ENCODE results near the gene YTHDC2. TPM values are rescaled to one million over a fixed set of nuclear protein-coding genes. Genes with fewer than 3 reads are reported as not detected.
A peak's percentile ranks its signal among the peaks of the same experiment; 100 is the strongest.

The YTHDC2 gene
- total RNA-seq, 1 experiment from 2014 or later = 24.6 TPM

GRCh38 chr5:113607361-113607760 is 93.9 kb downstream of the YTHDC2 start:
- H3K36me3 Mint-ChIP-seq (ENCODE audit: insufficient read depth, unreplicated experiment) = no peaks in the 10 kb centered on the region
- intact Hi-C loops (cut with micrococcal nuclease) = loop anchor here (2.0 to 5.0 kb wide), 2 partner anchors 277 to 610 kb away; no protein-coding TSS in a partner anchor
- no peak for TF ChIP-seq CTCF (IDR thresholded peaks at IDR 0.05; ENCODE audit: unreplicated experiment)
- no peak for DNase-seq (ENCODE audit: unreplicated experiment)
- no peaks in the 10 kb centered on the region for H3K9me3 Mint-ChIP-seq (ENCODE audit: unreplicated experiment)
- POLR2A ChIA-PET = no interaction called here
- H3K4me3 Mint-ChIP-seq (ENCODE audit: unreplicated experiment) = no peak overlapping the region
- H3K27me3 Mint-ChIP-seq (ENCODE audit: insufficient read depth, unreplicated experiment) = peaks cover 2% of the 10 kb centered on the region
- H3K4me1 Mint-ChIP-seq (ENCODE audit: insufficient read depth, unreplicated experiment) = no peaks in the 10 kb centered on the region
- CTCF ChIA-PET = interaction anchor here (0.7 to 1.8 kb wide), 7 partner anchors 9 to 1329 kb away, joined by 3 to 9 read pairs (median 4); no protein-coding TSS in a partner anchor
- no TSS peak for BruUV-seq (replicated peaks)
- no peak overlapping the region for H3K27ac Mint-ChIP-seq (ENCODE audit: low read depth, unreplicated experiment)

GRCh38 chr5:113608113-113608596 is 94.7 kb downstream of the YTHDC2 start:
- intact Hi-C loops (cut with micrococcal nuclease) = loop anchor here (5.0 kb wide), 1 partner anchor 611 kb away; no protein-coding TSS in a partner anchor
- no TSS peak for BruUV-seq (replicated peaks)
- no peak for DNase-seq (ENCODE audit: unreplicated experiment)
- no peaks in the 10 kb centered on the region for H3K36me3 Mint-ChIP-seq (ENCODE audit: insufficient read depth, unreplicated experiment)
- POLR2A ChIA-PET = no interaction called here
- no peak for TF ChIP-seq CTCF (IDR thresholded peaks at IDR 0.05; ENCODE audit: unreplicated experiment)
- H3K27me3 Mint-ChIP-seq (ENCODE audit: insufficient read depth, unreplicated experiment) = peaks cover 10% of the 10 kb centered on the region
- H3K27ac Mint-ChIP-seq (ENCODE audit: low read depth, unreplicated experiment) = no peak overlapping the region
- no peaks in the 10 kb centered on the region for H3K9me3 Mint-ChIP-seq (ENCODE audit: unreplicated experiment)
- H3K4me3 Mint-ChIP-seq (ENCODE audit: unreplicated experiment) = no peak overlapping the region
- peaks cover 5% of the 10 kb centered on the region for H3K4me1 Mint-ChIP-seq (ENCODE audit: insufficient read depth, unreplicated experiment)
- CTCF ChIA-PET = interaction anchor here (0.6 to 1.8 kb wide), 10 partner anchors 10 to 1383 kb away, joined by 3 to 9 read pairs (median 4); no protein-coding TSS in a partner anchor

GRCh38 chr5:113612060-113612496 is 98.6 kb downstream of the YTHDC2 start:
- BruUV-seq (replicated peaks) = no TSS peak
- DNase-seq (ENCODE audit: unreplicated experiment) = peak; percentile 49

More at GRCh38 chr5:113612060-113612496, 98.6 kb downstream of the YTHDC2 start:
- no peak overlapping the region for H3K27ac Mint-ChIP-seq (ENCODE audit: low read depth, unreplicated experiment)
- ChIA-PET POLR2A (interaction anchor here (0.6 to 1.1 kb wide), 3 partner anchors 292 to 1486 kb away, joined by 3 to 5 read pairs (median 3); no protein-coding TSS in a partner anchor), CTCF (interaction anchor here (0.5 to 2.6 kb wide), 39 partner anchors 9 to 1695 kb away, joined by 3 to 57 read pairs (median 4); no protein-coding TSS in a partner anchor)
- intact Hi-C loops (cut with micrococcal nuclease) = loop anchor here (1.0 to 5.0 kb wide), 5 partner anchors 52 to 1457 kb away; no protein-coding TSS in a partner anchor
- peaks cover 21% of the 10 kb centered on the region for H3K27me3 Mint-ChIP-seq (ENCODE audit: insufficient read depth, unreplicated experiment)
- peak; percentile 61 for TF ChIP-seq CTCF (IDR thresholded peaks at IDR 0.05; ENCODE audit: unreplicated experiment)
- no peak overlapping the region for H3K4me3 Mint-ChIP-seq (ENCODE audit: unreplicated experiment)
- peaks cover 5% of the 10 kb centered on the region for H3K4me1 Mint-ChIP-seq (ENCODE audit: insufficient read depth, unreplicated experiment)
- no peaks in the 10 kb centered on the region for H3K36me3 Mint-ChIP-seq (ENCODE audit: insufficient read depth, unreplicated experiment)
- no peaks in the 10 kb centered on the region for H3K9me3 Mint-ChIP-seq (ENCODE audit: unreplicated experiment)
